ENCODE results near the gene E2F1.

DNA sequence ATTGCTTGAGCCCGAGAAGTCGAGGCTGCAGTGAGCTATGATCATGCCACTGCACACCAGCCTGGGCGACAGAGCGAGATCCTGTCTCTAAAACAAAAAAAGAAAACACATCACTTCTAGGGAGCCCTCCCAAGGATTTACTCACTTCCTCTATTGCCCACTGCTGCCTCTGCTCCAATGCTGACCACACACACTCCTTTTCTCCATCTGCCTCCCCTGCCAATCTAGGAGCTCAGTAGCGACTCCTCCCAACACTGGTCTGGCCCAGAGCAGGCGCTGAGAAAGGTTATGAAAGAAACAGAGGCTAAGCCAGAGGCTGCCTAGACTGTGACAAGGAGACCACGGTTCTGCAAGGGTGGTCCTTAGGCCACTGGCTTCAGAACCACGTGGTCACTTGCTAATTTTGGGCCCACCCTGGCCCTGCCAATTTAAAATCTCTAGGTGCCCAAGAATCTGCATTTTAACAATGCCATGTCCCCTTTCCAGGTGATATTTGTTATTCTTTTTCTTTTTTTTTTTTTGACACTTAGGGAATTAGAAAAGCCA is 1.3 kb upstream of the E2F1 start:
- TF ChIP-seq CTCF (IDR thresholded peaks at IDR 0.05; ENCODE audit: insufficient read depth, low read length) (no peak), GABPA (IDR thresholded peaks at IDR 0.05; ENCODE audit: low read depth) (no peak)
- TF ChIP-seq, protein P1, sequence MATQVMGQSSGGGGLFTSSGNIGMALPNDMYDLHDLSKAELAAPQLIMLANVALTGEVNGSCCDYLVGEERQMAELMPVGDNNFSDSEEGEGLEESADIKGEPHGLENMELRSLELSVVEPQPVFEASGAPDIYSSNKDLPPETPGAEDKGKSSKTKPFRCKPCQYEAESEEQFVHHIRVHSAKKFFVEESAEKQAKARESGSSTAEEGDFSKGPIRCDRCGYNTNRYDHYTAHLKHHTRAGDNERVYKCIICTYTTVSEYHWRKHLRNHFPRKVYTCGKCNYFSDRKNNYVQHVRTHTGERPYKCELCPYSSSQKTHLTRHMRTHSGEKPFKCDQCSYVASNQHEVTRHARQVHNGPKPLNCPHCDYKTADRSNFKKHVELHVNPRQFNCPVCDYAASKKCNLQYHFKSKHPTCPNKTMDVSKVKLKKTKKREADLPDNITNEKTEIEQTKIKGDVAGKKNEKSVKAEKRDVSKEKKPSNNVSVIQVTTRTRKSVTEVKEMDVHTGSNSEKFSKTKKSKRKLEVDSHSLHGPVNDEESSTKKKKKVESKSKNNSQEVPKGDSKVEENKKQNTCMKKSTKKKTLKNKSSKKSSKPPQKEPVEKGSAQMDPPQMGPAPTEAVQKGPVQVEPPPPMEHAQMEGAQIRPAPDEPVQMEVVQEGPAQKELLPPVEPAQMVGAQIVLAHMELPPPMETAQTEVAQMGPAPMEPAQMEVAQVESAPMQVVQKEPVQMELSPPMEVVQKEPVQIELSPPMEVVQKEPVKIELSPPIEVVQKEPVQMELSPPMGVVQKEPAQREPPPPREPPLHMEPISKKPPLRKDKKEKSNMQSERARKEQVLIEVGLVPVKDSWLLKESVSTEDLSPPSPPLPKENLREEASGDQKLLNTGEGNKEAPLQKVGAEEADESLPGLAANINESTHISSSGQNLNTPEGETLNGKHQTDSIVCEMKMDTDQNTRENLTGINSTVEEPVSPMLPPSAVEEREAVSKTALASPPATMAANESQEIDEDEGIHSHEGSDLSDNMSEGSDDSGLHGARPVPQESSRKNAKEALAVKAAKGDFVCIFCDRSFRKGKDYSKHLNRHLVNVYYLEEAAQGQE (IDR thresholded peaks at IDR 0.05; ENCODE audit: insufficient replicate concordance, low read depth), result no peak

All from HL-60 (cell line).